Stimulated activated CD8-positive, alpha-beta memory T cell treated with anti-CD3 and anti-CD28 coated beads, Interleukin-7, amount 100 ng/mL, for 1 hour (primary cell): ENCODE data around the gene EGLN1.
A peak's percentile ranks its signal among the peaks of the same experiment; 100 is the strongest.
"Not testable (repeated sequence)": the region's sequence is repeated elsewhere in the genome, so short reads cannot be mapped to it uniquely, and the experiment has no call there.

ENCODE experiments used
- DNase-seq, 2 donors: peaks; one replicate each; pipeline ENCODE4 v3.0.0-alpha.2; 2020; ENCODE audit warnings: low read depth in 2 of 2

Gene EGLN1

DNA sequence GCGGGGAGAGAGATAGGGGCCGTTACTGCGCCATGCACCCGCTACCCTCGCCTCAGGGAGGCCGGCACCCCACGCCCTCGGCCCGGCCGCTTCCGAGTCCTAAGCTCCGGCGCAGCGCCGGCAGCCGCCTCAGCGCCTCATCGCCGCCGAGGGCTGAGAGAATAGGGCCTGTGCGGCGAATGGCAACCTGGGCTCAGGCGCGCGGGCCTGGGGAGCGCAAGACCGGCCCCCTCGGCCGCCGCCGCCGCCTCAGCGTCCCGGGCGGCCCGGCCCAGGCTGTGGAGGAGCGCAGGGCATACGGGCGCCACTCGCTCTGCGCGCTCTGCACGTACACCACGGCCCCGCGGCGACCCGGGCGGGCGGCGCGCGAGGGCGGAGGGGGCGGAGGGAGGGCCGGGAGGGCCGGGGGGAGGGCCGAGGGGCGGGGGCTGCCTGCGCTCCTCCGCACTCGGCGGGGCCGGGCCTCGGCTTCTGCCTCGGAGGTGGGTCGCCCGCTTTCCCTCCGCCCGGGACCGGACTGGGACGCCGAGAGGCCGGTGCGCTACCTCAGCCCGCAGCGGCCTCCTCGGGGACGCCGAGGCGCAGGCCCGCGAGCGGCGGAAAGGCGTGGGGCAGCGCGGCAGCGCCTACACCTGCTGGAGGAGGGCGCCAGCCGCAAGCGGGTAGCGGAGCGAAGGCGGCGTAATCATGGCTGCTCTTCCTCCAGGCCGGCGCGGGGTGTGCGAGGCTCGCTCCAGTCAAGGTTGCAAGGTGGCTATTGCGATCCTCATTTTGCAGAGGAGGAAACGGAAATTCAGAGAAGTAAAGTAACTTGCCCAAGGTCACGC lies at the start of gene EGLN1:
EGLN1 (minus strand) TSS at position 317 of the 827 bp plus-strand sequence. CDS start 399 bp downstream, outside the sequence.
- peak; percentile 56 to 62 for DNase-seq

DNA sequence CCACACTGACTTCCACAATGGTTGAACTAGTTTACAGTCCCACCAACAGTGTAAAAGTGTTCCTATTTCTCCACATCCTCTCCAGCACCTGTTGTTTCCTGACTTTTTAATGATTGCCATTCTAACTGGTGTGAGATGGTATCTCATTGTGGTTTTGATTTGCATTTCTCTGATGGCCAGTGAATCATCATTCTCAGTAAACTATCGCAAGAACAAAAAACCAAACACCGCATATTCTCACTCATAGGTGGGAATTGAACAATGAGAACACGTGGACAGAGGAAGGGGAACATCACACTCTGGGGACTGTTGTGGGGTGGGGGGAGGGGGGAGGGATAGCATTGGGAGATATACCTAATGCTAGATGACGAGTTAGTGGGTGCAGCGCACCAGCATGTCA lies 49.4 kb upstream of the EGLN1 start:
- not testable (repeated sequence) for DNase-seq

DNA sequence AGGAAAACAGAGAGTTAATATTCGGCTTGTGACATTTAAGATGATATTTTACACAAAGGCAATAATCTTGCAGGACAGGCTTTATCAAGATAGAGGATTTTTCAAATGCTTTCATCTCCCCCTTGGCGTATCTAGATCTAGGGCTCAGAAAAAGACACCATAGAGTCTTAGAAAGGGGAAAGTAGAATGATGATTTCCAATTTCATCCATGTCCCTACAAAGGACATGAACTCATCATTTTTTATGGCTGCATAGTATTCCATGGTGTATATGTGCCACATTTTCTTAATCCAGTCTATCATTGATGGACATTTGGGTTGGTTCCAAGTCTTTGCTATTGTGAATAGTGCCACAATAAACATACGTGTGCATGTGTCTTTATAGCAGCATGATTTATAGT lies 48.9 kb upstream of the EGLN1 start:
- not testable (repeated sequence) for DNase-seq

DNA sequence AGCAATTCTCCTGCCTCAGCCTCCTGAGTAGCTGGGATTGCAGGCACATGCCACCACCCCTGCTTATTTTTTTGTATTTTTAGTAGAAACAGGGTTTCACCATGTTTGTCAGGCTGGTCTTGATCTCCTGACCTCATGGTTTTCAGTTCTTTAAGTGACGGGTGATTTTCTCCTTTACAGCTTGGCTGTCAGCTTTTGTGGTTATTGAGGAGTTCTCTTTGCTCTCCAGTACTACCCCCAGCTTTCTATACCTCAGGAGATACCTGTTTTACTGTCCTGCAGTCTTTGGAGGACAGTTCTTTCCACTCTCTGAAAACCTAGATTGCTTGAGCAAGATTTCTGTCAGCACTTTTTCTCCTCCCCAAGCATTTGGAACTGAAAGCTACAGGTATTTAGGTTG lies 45.9 kb upstream of the EGLN1 start:
- DNase-seq: no peak

DNA sequence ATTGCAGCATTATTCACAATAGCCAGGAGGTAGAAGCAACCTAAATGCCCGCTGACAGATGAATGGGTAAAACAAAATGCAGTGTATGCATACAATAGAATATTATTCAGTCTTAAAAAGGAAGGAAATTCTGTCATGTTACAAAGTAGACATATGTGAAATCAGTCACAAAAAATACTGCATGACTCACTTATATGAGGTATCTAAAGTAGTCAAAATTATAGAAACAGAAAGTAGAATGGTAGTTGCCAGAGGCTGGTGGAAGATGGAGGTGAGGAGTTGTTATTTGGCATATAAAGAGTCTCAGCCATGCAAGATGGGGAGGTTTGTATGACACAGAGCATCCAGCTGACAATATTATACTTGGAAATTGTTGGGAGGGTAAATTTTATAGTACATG lies 43.0 kb upstream of the EGLN1 start:
- DNase-seq: no peak

DNA sequence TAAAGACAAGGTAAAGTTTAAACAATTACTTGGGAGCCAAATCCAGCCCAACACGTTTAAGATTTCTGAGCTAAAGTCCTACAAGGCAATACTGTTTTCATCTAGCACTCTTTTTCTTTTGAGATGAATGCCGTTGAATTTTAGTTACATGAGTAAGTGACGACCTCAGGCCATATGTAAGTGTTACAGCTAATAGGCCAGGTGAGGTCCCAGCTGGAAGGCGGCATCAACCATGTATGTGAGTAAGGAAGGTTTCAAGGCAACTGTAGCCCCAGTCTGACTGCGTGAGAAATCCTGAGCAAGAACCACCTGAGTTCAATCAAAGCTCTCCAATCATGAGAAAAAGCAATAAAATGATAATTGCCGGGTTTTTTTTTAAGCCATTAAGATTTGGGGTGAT lies 41.5 kb upstream of the EGLN1 start:
- DNase-seq: no peak

DNA sequence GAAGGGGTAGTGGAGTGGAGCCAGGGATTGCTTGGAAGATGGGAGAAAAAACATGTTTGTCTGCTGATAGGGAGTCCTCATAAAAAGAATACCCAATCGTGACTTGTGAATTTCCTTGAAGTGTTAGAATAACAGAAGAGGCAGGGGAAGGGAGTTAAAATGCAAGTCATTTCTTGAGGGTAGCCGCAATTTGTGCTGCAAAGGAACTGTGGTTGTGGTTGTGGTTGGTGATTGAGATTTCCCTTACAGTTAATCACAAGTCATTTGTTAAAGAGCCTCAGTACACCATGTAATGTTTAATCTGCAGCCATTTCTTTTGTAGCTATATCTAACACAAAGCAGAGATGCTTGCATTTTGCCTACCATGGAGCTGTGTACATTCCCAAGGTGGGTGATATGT lies 38.5 kb upstream of the EGLN1 start:
- DNase-seq: peak; percentile 30 to 41

DNA sequence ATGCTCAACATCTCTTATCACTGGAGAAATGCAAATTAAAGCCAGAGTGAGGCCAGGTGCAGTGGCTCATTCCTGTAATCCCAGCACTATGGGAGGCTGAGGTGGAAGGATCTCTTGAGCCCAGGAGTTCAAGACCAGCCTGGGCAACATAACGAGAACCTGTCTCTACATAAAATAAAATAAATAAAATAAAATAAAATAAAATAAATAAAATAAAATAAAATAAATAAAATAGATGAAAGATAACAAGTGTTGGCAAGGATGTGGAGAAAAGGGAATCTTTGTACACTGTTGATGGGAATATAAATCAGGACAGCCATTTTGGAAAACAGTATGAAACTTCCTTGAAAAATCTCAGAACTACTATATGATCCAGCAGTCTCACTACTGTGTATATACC lies 37.4 kb upstream of the EGLN1 start:
- DNase-seq: not testable (repeated sequence)

DNA sequence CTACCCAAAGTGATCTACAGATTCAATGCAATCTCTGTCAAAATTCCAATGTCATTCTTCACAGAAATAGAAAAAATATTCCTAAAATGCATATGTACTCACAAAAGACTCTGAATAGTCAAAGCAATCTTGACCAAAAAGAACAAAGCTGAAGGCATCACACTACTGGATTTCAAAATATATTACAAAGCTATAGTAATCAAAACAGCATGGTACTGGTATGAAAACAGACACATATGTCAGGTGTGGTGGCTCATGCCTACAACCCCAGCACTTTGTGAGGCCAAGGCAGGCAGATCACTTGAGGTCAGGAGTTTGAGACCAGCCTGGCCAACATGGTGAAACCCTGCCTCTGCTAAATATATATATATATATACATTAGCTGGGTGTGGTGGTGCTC lies 35.9 kb upstream of the EGLN1 start:
- not testable (repeated sequence) for DNase-seq

DNA sequence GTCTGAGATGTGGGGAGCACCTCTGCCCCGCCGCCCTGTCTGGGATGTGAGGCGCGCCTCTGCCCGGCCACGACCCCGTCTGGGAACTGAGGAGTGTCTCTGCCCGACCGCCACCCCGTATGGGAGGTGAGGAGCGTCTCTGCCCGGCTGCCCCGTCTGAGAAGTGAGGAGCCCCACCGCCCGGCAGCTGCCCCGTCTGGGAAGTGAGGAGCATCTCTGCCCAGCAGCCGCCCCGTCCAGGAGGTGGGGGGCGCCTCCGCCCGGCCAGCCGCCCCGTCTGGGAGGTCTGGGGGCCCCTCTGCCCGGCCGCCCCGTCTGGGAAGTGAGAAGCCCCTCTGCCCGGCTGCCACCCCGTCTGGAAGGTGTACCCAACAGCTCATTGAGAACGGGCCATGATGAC lies 32.0 kb upstream of the EGLN1 start:
- DNase-seq: not testable (repeated sequence)

DNA sequence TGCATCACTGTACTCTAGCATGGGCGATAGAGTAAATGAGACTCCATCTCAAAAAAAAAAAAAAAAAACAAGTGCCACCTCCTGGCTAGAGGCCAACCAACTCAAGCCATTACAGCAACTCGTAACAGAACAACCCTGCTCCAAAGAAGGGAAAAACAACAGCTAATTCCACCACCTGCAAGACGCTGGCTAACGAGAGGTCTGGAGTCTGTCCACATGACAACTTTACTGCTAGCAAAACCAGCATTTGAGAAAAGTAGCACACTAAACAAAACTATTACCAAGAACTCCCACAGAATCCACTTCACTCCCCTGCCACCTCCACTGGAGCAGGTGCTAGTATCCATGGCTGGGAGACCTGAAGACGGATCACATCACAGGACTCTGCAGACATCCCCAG lies 24.1 kb upstream of the EGLN1 start:
- DNase-seq: no peak

DNA sequence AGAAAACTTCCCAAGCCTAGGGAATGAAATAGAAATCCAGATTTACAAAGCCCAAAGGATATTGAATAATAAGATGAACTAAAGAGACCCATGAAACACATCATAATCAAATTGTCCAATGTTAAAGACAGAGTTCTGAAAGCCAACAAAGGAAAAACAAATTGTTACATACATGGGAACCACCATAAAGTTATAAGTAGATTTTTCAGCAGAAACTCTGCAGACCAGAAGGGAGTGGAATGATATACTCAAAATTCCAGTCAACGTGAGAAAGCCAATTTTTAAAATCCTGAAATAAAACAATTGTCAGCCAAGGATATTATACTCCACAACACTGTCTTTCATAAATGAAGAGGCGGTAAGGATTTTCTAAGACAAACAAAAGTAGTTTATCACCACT lies 22.0 kb upstream of the EGLN1 start:
- no peak for DNase-seq

DNA sequence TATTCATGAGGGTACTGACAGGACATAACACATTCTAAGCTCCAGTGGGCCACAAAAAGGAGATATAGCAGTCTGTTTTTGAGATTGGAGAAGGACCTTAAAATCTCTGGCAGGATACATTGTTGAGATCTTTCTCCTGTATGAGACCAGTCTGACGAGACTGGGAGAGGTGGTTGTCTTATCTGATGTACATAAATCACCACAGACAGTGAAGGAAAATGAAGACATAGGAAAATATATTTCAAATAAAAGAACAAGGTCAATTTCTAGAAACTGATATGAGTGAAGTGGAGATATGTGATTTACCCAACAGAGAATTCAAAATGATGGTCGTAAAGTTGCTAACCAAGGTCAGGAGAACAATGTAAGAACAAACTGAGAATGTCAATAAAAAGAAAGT lies 21.3 kb upstream of the EGLN1 start:
- DNase-seq: no peak

DNA sequence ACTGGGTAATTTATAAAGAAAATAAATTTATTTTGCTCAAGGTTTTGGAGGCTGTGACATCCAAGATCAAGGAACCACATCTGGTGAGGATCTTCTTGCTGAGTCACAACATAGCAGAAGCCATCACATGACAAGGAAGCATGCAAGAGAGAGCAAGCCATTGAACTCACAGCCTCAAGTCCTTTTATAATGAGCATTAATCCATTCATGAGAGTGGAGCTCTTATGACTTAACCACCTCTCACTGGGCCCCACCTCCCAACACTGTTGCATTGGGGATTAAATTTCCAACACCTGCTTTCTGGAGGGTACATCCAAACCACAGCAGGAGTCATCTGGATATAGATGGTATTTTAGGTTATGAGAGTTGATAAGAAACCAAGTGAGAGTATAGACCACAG lies 20.6 kb upstream of the EGLN1 start:
- no peak for DNase-seq

DNA sequence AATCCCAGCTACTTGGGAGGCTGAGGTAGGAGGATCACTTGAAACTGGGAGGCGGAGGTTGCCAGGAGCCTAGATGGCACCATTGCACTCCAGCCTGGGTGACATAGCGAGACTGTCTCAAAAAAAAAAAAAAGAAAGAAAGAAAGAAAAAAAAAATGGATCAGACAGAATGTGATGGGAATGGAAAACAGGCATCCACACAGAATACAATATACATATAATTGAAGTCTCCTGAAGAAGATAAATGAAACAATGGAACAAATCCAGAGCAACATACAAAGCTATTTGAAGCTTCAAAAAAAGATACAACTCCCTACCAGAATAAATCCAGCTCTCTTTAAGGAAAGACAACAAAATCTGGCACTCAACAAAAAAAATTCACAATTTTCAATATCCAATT lies 10.9 kb upstream of the EGLN1 start:
- no peak for DNase-seq

DNA sequence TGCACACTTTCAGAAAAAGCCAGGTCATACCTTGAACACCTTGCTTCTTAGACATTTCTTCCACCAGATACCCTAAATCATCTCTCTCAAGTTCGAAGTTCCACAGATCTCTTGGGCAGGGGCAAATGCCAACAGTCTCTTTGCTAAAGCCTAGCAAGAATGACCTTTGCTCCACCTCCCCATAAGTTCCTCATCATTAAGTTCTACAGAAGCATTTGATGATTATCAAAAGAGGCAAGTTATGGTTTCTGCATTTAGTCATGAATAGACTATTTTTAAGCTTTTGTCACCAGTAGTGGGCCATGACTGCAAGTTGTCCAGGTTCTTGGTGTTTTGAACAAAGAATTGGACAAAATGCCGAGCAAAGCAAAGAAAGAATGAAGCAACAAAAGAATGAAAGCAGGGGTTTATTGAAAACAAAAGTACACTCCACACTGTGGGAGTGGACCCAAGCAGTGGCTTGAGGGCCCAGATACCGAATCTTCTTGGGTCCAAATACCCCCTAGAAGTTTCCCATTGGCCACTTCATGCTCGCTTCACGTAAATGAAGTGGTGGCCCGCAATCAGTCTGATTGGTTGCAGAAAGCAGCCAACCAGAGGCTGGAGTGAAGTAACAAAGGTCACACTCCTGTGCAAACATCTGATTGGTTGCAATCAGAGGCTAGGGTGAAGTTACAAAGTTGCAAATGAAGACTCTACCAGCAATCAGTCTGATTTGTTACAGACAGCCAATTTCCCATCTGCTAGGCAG lies 9.8 kb upstream of the EGLN1 start:
- DNase-seq: no peak

DNA sequence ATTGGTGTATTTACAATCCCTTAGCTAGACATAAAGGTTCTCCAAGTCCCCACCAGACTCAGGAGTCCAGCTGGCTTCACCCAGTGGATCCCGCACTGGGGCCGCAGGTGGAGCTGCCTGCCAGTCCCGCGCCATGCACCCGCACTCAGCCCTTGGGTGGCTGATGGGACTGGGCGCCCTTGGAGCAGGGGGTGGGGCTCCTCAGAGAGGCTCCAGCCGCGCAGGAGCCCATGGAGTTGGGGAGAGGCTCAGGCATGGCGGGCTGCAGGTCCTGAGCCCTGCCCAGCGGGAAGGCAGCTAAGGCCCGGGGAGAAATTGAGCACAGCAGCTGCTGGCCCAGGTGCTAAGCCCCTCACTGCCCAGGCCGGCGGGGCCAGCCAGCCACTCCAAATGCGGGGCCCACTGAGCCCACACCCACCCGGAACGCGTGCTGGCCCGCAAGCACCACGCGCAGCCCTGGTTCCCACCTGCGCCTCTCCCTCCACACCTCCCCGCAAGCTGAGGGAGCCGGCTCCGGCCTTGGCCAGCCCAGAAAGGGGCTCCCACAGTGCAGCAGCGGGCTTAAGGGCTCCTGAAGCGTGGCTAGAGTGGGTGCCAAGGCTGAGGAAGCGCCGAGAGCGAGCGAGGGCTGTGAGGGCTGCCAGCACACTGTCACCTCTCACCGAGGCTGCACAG lies 8.7 kb upstream of the EGLN1 start:
- DNase-seq: not testable (repeated sequence)

DNA sequence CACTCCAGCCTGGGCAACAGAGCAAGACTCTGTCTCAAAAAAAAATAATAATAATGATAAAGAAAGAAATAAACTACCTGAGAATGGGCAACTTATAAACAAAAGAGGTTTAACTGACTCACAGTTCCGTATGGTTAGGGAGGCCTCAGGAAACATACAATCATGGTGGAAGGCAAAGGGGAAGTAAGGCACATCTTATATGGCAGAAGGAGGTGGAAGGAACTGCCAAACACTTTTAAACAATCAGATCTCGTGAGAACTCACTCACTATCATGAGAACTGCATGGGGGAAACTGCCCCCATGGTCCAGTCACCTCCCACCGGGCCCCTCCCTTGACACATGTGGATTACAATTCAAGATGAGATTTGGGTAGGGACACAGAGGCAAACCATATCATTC lies 6.3 kb upstream of the EGLN1 start:
- no peak for DNase-seq

DNA sequence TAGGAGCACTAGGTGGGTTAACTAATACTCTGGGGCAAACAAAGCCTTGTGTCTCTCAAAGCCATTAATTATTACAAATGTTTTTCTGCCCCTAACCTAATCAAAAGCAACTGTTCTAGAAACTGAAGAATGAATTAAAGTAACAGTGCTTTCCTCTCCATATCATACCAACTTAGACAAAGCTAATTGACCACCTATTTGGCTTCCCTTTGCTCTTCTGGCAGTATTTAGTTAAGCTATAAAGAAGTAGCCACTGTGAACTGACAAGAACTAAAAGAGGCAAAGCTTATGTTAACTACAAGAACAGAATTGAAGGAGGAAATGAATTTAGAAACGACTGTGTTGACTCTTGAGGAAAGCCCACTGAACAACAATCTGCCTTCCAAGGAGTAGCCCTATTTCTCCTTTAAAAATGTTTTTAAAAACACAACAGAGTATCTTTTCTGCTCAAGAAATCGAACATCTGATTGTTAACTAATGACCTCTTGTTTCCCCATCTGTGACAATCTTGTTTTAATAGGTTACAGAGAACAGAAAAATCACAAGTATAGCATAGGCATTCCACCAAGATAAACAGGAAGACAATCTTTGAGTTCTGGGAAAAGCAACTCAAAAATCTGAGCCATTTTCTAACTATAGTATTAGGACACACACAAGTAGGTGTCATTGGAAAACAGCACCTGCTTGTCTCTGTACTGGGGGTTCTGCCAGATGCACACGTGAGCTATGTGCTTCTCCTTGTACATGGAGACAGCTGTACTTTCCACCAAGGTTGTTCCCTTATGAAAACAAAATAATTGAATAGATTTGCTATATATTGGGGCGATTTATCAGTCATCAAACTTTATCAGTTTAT lies 3.1 kb upstream of the EGLN1 start:
- no peak for DNase-seq

DNA sequence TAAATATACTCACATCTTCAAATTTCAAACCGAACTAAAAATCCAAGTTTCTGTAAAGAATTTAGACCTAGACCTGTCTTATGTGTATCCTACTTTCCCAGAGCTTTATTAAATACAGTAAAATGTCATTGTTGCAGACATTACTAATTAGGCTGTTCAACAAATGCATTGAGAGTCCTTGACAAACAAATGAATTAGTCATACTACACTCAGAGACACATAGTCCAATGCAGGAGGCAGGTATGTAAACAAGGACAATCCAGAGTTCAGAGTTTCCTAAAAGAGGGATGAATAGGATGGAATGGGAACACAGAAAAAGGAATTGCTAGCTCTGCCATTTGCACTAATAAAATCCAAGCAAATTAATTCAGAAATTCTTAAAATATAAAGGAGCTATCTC lies 1.6 kb upstream of the EGLN1 start:
- no peak for DNase-seq

DNA sequence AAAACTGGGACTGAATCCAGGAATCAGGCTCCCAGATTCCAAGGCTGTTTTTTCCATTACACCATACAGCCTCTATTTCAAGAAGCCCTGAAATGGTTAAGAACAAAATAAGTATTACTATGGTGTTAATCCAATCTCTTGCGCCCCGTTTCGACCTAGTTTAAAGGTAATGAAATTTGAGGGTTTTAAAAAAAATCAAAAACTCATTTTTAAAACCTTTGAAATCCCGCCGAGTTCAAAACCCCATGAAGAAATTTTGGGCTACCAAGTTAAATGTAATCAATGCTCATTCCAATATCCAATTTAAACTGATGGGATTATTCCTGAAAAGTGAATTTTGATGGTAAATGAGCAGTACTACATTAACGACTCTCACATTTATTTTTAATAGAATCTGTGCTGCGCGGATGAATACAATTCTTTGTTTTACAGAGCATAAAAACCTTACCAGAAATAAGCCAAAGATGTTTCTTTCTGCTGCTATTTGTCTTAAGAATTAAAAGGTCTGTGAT lies 767 bp upstream of the EGLN1 start:
- no peak for DNase-seq
